SKM-1 treated with dmso at 0.1 percent for 144 hours (cell line): ENCODE measurements around the gene EPHB2.
"Not testable (repeated sequence)": the region's sequence is repeated elsewhere in the genome, so short reads cannot be mapped to it uniquely, and the experiment has no call there.

ENCODE experiments used
- DNase-seq: peaks from one replicate; lab custom pipeline; 2025; ENCODE audit not compliant: unreplicated experiment; lab: John Stamatoyannopoulos, UW

EPHB2 gene

DNA sequence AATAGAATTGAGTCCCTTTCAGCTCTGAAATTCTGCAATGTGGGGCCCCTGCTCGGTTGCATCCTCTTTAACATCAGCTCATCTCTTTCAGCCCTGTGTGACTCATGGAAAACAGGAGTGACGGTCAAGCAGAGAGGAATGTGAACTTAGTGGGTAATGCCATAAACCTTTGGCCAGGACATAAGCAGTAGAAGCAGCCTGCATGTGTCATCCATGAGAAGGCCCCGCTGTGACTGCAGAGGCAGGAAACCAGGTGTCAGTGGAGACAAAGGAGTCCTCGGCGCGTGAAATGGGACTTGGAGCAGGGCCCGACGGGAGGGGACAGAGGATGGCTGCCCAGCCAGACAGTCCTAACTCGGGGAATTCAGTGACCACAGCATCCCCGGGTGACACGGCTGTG, 21.1 kb upstream of the EPHB2 start:
- no peak for DNase-seq

DNA sequence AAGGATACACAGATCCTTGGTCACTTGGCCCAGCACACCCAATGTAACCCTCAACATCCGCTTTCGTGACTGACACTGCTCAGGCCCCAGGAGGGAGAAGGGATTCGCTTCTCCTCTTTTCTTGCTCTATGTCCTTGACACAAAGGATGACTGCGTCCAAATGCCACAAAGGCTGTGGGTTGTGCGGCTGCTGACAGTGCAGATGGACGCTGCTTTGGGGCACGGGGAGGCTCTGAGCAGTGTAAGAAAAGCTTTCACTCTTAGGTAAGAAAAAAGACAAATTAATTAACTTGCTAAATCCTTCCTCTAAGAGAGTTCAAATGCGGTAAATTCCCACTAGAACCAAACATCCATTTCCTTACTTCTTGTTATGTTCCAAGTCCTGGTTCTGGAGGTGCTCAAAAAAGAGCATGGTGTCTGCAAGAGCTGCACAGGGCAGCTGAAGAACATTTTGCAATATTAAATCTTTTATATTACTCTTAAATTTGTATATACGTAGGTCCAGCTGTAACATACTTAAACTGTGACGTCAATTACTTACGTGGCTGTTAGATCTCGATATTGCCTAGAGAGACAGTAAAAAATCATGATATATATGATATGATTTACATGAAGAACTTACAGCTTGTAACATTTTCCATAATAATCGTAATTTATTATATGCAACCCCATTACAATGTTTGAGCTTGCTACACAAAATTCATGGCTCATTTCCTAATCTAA, 19.4 kb upstream of the EPHB2 start:
- DNase-seq: no peak

DNA sequence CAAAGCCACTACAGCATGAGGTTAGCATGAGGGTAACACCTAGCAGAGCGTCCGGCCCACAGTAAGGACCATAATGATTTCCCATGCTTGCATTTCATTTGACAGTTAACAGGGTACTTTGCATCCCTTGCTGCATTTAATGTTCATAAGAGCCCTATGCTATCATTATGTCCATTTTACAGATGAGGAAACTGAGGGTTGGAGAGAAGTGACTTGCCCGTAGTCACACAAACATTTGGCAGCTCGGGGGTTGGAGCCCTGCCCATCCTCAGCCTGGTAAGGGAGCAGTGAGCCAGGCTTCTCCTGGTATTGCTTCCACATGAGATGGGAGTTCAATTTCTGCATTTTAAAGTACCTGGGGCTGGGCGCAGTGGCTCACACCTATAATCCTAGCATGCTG, 16.5 kb upstream of the EPHB2 start:
- DNase-seq: no peak

DNA sequence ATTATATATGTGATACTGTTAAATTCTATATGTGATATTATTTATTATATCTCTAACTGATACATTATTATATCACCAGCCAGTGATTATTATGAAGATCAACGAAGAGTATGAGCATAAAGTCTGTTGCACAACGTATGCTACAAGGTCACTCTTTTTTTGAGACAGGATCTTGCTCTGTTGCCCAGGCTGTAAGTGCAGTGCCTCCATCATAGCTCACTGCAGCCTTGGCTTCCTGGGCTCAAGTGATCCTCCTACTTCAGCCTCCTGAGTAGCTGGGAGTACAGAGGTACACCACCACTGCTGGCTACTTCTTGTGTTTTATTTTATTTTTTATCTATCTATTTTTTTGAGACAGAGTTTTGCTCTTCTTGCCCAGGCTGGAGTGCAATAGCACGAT, 14.0 kb upstream of the EPHB2 start:
- no peak for DNase-seq

DNA sequence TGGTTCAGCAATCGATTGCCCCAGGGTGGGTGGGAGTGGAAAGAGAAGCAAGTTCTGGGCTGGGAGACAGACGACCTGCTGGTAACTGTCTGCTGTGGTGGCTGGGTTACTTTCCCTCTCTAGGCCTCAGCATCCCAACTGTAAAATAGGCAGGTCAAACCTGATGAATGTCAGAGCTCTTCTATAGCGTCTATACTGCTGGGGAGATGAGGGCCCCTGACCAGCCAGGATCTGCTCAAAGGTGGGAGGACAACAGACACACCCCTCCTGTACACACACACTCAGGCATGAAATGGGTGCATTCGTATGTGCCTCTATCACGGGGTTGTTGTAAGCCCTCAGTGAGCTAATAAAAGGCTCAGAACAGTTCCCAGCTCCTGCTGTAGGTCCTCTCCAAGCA, 12.7 kb upstream of the EPHB2 start:
- no peak for DNase-seq

DNA sequence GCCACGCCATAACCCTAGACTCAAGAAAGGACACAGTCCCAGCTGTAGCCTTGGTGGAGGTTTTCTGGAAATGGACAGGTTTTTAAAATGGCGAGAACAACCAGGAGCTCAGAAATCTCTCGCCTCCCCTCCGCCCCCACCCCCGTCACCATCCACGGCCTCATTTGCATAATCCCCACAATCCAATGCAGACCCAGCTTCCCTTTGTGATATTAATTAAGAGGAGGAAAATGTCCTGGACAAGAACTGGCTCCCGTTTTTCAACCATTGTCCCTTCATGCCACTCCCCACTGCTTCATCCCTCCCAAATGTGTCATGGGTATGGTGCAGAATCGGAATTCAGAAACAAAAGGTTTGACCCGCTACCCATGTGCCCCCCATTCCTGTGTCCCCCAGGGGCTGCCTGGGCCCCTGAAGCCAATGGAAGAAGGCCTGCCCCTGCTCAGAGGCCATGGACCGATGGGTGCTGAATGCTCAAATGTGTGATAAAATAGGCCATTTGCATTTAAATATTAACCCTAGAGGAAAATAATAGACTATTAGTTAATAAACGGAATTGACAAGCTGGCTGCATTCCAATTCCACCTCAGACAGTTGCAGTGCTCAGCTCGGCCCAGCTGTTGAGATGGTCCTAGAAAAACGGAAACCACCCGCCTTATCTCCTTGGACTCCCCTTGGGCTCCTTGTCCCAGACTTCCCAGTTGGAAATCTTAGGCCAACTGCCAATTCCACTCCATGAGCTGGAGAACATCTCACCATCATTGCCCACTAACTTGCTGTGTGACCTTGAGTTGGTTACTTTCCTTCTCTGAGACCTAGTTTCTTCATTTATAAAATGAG, 10.7 kb upstream of the EPHB2 start:
- DNase-seq: no peak

DNA sequence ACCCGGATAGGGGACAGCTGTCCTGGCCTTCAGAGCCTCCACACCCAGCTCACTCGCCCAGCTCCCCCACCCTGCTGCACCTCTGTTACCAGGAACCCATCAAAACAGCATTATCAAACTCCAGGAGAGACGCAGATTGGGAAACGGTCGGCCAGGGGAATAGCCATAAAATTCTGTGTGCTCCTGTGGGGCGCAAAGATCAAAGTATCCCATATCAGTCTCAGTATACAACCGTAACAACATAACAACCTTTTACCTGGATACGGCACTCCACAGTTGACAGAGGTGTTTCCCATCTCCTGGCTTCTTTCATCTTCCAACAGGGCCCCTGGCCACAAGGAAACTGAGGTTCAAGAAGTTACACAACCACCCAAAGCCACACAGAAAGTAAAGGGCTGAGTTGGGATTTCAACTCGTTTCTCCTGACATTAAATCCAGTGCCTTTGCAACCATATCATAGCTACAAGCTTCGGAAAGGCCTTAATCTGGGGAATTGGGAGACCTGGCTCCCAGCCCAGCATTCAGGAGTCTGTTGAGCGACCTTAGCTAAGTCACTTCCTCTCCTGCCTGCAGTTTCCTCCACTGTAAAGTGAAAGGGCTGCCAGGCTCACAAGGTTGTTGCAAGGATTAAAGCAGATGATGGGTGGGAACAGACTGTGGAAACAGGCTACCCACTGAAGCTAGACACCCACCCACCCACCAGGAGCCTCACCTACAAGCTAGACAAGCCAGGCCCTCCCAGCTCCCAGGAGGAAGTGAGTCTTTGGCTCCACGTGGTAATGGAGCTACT, 8.1 kb upstream of the EPHB2 start:
- DNase-seq: no peak

DNA sequence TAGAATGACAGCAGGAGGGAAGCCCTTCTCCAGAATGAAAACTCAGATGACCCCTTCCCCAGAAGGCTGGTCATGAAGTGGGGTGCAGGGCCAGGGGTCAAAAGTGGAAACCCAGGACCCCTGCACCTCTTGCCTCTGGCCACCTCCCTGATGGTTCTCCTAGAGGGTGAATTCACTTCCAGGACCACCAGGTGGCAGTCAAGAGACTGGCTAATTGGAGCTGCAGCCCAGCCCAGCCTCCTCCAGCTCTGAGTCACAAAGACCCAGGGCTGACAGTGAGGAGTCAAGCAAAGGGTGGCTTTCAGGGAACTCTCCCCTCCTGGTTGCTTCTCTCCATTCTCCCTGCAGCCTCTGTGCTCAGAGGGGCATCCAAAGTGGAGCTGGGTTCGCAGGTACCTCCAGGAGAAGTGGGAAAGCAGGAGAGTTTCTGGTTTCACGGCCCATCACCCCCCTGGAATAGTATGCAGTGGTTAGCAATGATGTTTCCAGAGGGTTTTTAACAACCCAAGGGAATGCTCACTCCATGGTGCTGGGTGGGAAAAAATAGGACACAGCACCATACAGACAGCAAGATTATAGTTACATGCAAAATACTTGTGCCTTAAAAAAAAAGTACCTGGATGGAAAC, 6.1 kb upstream of the EPHB2 start:
- peak; percentile 69 for DNase-seq

DNA sequence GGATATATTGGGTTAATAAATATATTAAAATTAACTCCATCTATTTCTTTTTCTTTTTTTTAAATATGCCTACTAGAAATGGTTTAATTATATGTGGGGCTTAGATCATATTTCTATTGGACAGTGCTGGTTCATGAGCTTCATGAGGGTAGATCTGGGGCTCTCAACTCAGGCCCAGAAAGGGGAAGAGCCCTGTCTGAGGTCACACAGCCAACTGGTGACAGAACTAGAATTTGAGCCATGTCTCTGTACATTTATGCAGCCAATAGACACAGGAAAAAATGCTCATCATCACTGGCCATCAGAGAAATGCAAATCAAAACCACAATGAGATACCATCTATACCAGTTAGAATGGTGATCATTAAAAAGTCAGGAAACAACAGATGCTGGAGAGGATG, 5.1 kb upstream of the EPHB2 start:
- no peak for DNase-seq

DNA sequence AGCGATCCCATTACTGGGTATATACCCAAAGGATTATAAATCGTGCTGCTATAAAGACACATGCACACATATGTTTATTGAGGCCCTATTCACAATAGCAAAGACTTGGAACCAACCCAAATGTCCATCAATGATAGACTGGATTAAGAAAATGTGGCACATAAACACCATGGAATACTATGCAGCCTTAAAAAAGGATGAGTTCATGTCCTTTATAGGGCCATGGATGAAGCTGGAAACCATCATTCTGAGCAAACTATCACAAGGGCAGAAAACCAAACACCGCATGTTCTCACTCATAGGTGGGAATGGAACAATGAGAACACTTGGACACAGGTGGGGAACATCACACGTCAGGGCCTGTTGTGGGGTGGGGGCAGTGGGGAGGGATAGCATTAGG, 4.5 kb upstream of the EPHB2 start:
- DNase-seq: not testable (repeated sequence)

DNA sequence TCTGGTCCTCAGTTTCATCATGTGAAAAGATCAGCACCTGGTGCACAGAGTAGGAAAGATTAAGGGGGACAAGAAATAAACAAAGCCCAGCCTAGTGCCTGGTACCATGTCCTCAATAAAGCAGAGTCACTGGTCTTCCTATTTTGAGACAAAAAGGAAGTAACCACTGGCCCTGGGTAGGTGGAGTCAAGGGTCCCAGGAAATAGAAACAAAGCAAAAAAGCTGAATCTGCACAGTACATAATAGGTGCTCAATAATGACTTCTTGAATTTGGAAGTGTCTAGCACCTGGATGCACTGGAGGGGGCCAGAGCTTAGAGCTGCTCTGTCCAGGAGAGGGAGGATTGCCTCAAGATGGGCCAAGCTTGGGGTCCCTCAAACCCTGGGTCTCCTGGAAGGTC, 1.9 kb upstream of the EPHB2 start:
- peak; percentile 28 for DNase-seq

DNA sequence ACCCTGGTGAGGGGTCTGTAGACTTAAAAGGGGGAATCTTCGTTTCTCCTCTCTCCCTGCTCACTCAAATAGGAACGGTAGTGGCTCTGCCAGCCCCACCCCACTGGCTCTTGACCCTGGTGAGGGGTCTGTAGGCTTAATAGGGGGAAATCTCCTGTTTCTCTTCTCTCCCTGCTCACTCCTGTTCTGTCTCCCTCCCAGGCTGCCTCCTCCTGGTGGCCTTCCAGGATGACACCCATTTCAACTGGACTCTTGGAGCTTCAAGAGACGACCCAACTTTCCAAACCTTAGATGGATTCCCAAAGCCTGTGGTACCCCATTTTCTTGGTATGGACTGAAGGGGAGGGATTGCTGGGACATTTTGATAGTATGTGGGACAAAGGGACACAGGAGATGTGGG, 1.4 kb upstream of the EPHB2 start:
- DNase-seq: no peak

DNA sequence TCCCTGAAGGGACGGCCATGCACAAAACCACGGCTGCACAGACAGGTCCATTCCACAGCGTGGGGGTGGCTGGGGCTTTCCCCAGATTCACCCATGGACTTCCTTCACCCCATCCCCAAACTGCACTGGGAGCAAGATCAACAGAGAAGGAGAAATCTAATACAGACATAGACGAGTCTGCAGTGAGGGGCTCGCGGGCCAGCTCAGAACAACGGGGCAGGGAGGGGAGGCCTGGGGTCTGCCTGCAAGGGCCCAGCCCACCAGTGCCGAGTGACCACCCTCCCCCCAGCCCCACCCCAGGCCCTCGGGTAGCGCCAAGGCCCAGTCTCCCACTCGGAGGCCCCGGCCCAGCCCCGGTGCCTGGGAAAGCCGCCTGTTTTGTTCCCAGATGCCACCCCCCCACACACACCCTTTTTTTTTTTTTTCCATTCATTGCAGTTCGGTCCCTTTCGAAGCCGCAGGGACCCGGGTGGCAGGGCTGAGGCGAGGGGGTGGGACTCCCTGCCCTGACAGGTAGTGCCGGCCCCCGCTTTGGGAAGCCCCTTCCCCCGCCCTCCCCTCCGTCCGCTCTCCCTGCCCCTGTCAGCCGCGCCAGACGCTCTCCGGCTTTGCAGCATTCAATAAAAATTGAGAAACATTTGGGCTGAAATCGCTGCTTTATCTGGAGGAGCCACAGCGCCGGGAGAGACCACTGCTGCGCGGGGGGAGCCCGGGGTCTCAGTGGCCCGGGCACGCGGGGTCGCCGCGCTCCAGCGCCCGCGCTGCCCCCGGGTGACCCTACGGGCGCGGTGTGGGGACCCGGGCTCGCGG, 543 bp upstream of the EPHB2 start:
- DNase-seq: peak; percentile 45

DNA sequence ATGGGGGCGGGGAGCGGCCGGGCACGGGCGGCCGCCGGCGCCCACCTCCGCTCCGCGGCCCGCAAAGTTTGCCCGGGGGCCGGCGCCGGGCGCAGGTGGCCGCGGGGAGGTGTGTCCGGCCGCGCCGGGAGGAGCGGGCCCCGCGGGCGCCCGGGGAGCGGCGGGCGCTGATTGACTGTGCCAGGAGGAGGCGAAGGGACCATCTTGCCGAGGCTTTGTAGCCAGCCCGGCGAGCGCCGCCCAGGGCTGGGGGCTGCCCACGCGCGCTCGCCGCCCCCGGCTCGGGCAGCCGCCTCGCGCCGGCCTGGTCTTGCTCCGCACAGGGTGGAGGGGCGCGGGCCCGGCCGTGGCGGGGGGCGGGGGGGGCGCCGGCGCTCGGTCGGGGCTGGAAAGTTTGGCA, 432 bp downstream of the EPHB2 start:
- DNase-seq: no peak

DNA sequence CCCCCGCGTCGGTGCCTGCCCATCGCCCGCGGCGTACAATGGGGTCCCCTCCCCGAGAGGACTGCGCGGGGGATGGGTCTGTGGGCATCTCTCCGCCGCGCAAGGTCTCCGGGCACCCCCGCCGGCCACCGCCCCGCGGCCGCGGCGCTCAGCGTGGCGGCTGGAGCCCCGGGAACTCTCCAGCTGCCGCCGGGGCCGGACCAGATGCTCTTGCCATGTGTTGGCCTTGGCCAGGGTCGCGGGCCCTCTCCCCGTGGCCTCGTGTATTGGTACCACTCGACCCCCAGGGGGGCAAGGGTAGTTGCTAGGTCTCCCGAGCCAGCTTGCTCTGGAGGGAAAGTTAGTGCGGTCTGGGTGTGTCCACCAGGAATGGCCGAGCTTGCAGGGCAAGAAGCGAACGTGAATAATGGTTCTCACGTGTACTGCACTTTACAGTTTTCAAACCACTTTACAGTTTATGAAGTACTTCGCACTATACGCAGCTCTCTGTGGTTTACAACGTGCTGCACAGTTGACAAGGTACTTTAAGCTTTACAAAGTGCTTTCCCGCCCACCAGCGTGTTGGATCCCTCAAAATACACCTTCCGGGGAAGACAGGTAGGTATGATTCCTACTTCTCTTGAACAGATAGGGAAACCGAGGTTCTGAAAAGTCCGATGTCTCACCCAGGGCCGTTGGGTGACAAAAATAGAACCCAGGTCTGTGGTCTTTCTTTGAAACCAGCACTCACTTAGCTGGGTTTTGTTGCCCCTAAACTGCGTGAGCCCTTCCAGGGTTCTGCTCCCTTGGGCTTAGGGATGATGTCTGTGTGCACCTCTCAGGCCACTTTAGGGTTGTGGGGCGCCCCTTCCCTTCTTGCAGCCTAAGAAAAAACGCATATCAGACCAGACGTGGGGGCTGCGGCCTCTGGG, 1.2 kb downstream of the EPHB2 start:
- no peak for DNase-seq

DNA sequence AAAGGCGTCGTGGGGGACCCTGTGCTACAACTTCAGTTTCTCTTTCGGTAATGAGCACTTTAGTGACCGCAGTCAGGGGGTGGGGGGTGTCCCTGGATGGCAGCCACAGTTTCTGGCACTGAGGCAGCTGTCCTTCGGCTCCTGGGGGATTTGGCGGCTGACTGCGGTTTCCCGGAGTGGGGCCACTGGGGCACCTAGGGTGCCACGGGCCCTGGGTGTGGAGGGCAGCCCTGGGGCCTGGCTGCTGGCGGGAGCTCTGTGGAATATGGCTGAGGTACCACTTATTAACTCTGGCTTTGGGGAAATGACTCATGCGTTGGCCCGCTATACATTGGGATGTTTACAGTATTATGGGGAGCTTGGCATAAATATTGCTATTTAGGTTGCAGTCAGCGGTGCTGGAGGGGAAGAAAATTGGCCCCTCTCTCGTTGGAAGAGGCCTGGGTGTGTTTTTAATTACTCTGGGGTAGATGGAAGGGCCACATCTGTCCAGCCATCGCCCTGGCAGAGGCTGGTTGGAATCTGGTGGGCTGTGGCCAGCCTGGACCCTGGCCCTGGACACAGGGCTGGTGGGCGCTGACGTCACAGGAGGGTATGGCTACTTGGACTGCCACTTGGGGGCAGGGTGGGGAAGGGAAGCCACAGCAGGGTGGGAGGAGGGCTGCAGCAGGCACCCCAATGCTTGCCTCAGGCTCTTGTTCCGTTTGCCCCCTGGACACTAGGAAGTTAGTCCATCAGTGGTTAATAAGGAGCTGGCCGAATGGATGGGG, 2.0 kb downstream of the EPHB2 start:
- DNase-seq: no peak

DNA sequence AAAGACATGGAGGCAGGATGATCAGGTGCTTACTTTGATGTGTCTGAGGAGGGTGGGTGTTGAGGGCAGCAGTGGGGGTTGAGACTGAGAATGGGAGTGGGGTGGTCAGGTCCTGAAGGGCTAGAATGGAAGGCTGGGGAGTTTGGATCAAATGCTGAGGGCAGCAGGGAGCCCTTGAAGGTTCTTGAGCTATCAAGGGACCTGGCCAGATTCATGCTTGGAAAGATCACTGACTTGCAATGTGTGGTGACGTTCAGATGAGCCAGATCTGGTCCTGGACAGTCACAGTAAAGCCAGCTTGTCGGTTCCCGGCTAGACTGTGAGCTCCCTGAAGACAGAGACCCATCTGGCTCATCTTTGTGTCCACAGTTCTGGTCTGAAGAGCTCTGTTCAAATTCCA, 3.8 kb downstream of the EPHB2 start:
- DNase-seq: no peak

DNA sequence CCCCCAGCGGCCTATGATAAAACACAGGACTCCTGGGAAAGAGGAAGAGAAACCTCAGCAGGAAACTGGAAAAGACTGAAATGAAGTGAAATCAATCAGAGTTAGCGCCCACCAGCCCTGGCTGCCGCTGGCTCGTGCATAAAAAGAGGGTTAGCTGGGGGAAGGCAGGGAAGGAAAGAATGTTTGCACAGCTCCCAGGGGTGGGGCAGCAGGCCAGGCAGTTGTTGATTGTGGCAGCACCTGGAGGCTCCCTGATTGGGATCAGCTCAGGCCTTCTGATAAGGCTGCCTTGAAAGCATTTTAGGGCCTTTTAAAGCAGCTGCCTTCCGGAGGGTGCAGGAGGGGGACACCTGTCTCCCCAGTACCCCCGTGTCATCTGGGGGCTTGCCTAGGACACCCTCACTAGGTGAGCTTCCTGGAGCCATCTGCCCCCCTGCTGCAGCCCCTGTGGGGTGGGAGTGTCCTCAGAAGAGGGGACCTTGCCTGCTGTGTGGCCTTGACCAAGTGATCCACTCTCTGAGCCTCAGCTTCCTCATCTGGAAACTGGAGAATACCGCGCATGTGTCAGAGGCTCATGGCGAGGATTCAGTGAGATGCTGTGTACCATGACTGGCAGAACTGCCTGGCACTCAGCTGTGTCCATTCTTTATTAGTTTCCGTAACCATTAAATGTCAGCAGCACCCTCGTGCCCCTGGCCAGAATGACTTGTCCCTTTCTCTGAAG, 6.6 kb downstream of the EPHB2 start:
- no peak for DNase-seq
